K562 (cell line): Measurements from ENCODE around the gene GLIPR1L1. TPM values are rescaled to one million over a fixed set of nuclear protein-coding genes. Genes with fewer than 3 reads are reported as not detected.

Experiments used
- KLF16 ChIP-seq: IDR thresholded peaks from 2 replicates; pipeline ENCODE4 v1.6.1; 2016; ENCODE audit warnings: antibody characterized with exemption
- MITF ChIP-seq: IDR thresholded peaks from 2 replicates; pipeline ENCODE4 v1.6.1; 2014; ENCODE audit warnings: antibody characterized with exemption
- STAG1 ChIP-seq: sonication (generic); formaldehyde crosslinking; IDR thresholded peaks from 2 replicates; pipeline ENCODE4 v1.5.0; 2020; ENCODE audit warnings: missing genetic modification reagents, borderline replicate concordance
- STAT5B ChIP-seq: fragments of 250-450 bp; sonication (Bioruptor Pico); IDR thresholded peaks from 2 replicates; pipeline ENCODE4 v1.8.0; 2021; ENCODE audit warnings: mild to moderate bottlenecking, inconsistent platforms
- TEAD1 ChIP-seq, 2 experiments: fragments of 450-650 bp in 1 of 2; sonication (generic) in 1 of 2; formaldehyde crosslinking; IDR thresholded peaks; 2 replicates each; pipeline versions ENCODE4 v1.4.0 to v1.8.0; 2020 to 2022; ENCODE audit warnings: mild to moderate bottlenecking in 2 of 2, missing genetic modification reagents in 1 of 2
- TEAD2 ChIP-seq: fragments of 450-650 bp; IDR thresholded peaks from 2 replicates; pipeline ENCODE4 v1.6.1; 2016; ENCODE audit warnings: missing genetic modification characterization, control low read depth, missing compliant biosample characterization
- TEAD4 ChIP-seq, 2 experiments: sonication (generic) in 1 of 2; formaldehyde crosslinking in 1 of 2; IDR thresholded peaks; 2 replicates each; pipeline versions ENCODE4 v1.6.1 to v1.8.0; 2012 to 2022; ENCODE audit warnings: borderline replicate concordance in 1 of 2, inconsistent platforms in 1 of 2, low read length in 1 of 2, mild to moderate bottlenecking in 1 of 2, missing genetic modification reagents in 1 of 2
- polyA plus RNA-seq, 8 experiments: library from polyadenylated mRNA; depleted of rRNA in 4 of 8; stranded (reverse) in 5 of 8; unstranded in 3 of 8; fragments of >200 nt; fragmentation: Nextera tagmentation in 2 of 8; fragmentation: Illumina TruSeq in 1 of 8; extraction: Ambion mirVana in 2 of 8; extraction: Trizol in 1 of 8; gene quantifications; 2 replicates each; pipeline versions ENCODE4 v1.2.1 to v1.2.3, GENCODE V29; 2011 to 2014; ENCODE audit warnings: inconsistent platforms in 1 of 8, missing spikeins in 1 of 8
- total RNA-seq, 7 experiments: library from RNA; depleted of rRNA in 6 of 7; stranded (reverse); fragments of >200 nt in 6 of 7; fragmentation: Illumina TruSeq in 2 of 7; extraction: Trizol in 2 of 7; gene quantifications; 2 replicates each; pipeline versions ENCODE4 v1.2.1 to v1.2.3, GENCODE V29; 2011 to 2021; ENCODE audit warnings: low replicate concordance in 1 of 7
- TF ChIP-seq, protein P1 (sequence below): fragments of 450-650 bp; formaldehyde crosslinking; IDR thresholded peaks from 2 replicates; pipeline ENCODE4 v1.4.0; 2020; ENCODE audit warnings: mild to moderate bottlenecking, moderate library complexity
- TF ChIP-seq, protein P2 (sequence below): fragments of 250-450 bp; sonication (Bioruptor Pico); IDR thresholded peaks from 2 replicates; pipeline ENCODE4 v1.8.0; 2021; ENCODE audit warnings: moderate library complexity, mild to moderate bottlenecking, inconsistent platforms

GLIPR1L1 gene
- total and polyA plus RNA-seq, 9 of the 15 experiments (the other 6 are each of a cell fraction or from before 2014, with no cell fraction given): not detected

GRCh38 chr12:75334384-75335030 lies at the start of gene GLIPR1L1 (continued):
- TF ChIP-seq MITF (no peak), TEAD1 (CRISPR knock-in tag; IDR thresholded peaks at IDR 0.05) (peak; percentile 100), TEAD4 (IDR thresholded peaks at IDR 0.05; ENCODE audit: low read length) (peak; percentile 92), TEAD4 (CRISPR knock-in tag; IDR thresholded peaks at IDR 0.05; ENCODE audit: borderline replicate concordance) (peak; percentile 96), KLF16 (no peak), TEAD2 (tag) (peak; percentile 98), STAG1 (peak; percentile 50; the same call in 1 of the 2 replicates), STAT5B (CRISPR knock-in tag) (no peak)
- TF ChIP-seq, protein P1, sequence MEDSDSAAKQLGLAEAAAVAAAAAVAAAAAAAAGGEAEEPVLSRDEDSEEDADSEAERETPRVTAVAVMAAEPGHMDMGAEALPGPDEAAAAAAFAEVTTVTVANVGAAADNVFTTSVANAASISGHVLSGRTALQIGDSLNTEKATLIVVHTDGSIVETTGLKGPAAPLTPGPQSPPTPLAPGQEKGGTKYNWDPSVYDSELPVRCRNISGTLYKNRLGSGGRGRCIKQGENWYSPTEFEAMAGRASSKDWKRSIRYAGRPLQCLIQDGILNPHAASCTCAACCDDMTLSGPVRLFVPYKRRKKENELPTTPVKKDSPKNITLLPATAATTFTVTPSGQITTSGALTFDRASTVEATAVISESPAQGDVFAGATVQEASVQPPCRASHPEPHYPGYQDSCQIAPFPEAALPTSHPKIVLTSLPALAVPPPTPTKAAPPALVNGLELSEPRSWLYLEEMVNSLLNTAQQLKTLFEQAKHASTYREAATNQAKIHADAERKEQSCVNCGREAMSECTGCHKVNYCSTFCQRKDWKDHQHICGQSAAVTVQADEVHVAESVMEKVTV (CRISPR knock-in tag): no peak; the same call in 1 of the 2 replicates
- TF ChIP-seq, protein P2, sequence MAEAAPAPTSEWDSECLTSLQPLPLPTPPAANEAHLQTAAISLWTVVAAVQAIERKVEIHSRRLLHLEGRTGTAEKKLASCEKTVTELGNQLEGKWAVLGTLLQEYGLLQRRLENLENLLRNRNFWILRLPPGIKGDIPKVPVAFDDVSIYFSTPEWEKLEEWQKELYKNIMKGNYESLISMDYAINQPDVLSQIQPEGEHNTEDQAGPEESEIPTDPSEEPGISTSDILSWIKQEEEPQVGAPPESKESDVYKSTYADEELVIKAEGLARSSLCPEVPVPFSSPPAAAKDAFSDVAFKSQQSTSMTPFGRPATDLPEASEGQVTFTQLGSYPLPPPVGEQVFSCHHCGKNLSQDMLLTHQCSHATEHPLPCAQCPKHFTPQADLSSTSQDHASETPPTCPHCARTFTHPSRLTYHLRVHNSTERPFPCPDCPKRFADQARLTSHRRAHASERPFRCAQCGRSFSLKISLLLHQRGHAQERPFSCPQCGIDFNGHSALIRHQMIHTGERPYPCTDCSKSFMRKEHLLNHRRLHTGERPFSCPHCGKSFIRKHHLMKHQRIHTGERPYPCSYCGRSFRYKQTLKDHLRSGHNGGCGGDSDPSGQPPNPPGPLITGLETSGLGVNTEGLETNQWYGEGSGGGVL: no peak
